DOHH2 (cell line): ENCODE data around the gene P2RY10.

Experiments used
- CTCF ChIP-seq: fragments of 200-600 bp; sonication (generic); IDR thresholded peaks from one replicate; pipeline ENCODE4 v1.5.1; 2014; ENCODE audit warnings: antibody characterized with exemption, mild to moderate bottlenecking, low read depth, low read length; ENCODE audit not compliant: poor library complexity, severe bottlenecking
- EZH2phosphoT487 ChIP-seq: fragments of 200-600 bp; sonication (generic); IDR thresholded peaks from 2 replicates; pipeline ENCODE4 v1.6.1; 2017; ENCODE audit warnings: borderline replicate concordance, mild to moderate bottlenecking, antibody characterized with exemption, low read length, moderate library complexity, mixed read lengths

DNA sequence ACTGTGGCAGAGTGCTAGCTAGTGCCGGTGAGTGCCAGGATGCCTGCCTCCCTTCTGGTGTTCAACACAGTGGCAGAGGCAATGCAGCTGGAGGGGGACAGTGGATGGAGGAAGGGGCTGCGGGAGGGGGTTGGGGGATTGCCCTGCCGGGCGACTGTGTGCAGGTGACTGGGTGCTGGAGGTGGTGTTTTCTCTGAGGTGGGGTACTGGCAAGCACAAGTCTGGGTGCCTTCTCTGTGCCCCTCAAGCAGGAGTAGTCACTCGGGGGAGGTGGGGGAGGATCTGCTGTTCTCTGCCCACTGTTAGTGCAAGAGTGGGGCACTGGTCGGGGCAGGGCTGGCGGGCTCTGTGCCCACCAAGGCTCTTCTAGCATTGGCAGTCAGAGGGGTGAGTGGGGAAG lies 10.3 kb upstream of the P2RY10 start:
- TF ChIP-seq CTCF (no peak), EZH2phosphoT487 (no peak)
